ENCODE results near the gene THUMPD1.

DNA sequence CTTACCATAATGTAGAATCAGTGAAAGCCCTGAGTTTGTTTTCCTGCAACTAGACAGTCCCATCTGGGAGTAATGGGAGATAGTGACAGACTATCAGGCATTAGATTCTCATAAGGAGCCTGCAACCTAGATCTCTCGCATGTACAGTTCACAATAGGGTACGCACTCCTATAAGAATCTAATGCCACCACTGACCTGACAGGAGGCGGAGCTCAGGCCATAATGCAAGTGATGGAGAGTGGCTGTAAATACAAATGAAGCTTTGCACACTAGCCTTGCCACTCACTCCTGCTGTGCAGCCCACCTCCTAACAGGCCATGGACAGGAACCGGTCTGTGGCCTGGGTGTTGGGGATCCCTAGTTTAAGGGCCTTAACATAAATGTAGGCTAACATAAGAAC lies 21.4 kb downstream of the THUMPD1 start:
- no peak for TF ChIP-seq GATA2 (IDR thresholded peaks at IDR 0.05; ENCODE audit: low read depth, low read length)
- no peak for TF ChIP-seq GATA3 (IDR thresholded peaks at IDR 0.05; ENCODE audit: low read depth, low read length)

Data from SH-SY5Y (cell line).